Activated CD4-positive, alpha-beta memory T cell treated with anti-CD3 and anti-CD28 coated beads for 36 hours (primary cell): Measurements from ENCODE around the gene PIP5K1B. TPM values are rescaled to one million over a fixed set of nuclear protein-coding genes. Genes with fewer than 3 reads are reported as not detected.

Source experiments
- CTCF ChIA-PET: fragments of 350-600 bp; sonication (Branson Sonifier 250); formaldehyde crosslinking; loops from one replicate; lab custom pipeline; 2021; ENCODE audit warnings: antibody characterized with exemption, inconsistent platforms; lab: Charles Lee
- POLR2A ChIA-PET: fragments of 350-600 bp; sonication (Branson Sonifier 250); formaldehyde crosslinking; loops from one replicate; lab custom pipeline; 2021; ENCODE audit warnings: antibody characterized with exemption; lab: Charles Lee
- DNase-seq: peaks from one replicate; pipeline ENCODE4 v3.0.0-alpha.2; 2020
- H3K27ac Mint-ChIP-seq: one replicate; pipeline ENCODE4 v1.8.0; 2021; ENCODE audit warnings: mixed read lengths
- H3K27me3 Mint-ChIP-seq: one replicate; pipeline ENCODE4 v1.8.0; 2021; ENCODE audit warnings: mixed read lengths
- H3K36me3 Mint-ChIP-seq: one replicate; pipeline ENCODE4 v1.8.0; 2021; ENCODE audit warnings: mixed read lengths
- H3K4me1 Mint-ChIP-seq: one replicate; pipeline ENCODE4 v1.8.0; 2021; ENCODE audit warnings: low read depth, mixed read lengths
- H3K4me3 Mint-ChIP-seq: one replicate; pipeline ENCODE4 v1.8.0; 2021; ENCODE audit warnings: mild to moderate bottlenecking, mixed read lengths
- H3K9me3 Mint-ChIP-seq: one replicate; pipeline ENCODE4 v1.8.0; 2021; ENCODE audit warnings: mixed read lengths
- intact Hi-C: fragments of 100-400 bp; cut with micrococcal nuclease; formaldehyde crosslinking; loops from one replicate; pipeline ENCODE4 v1.15.1; 2023
- total RNA-seq, 2 experiments: library from RNA; stranded (reverse); gene quantifications; one replicate each; pipeline ENCODE4 v1.2.3, GENCODE V29; 2021

PIP5K1B gene
- total RNA-seq, 2 experiments from 2014 or later = 1.1 to 1.6 TPM

DNA sequence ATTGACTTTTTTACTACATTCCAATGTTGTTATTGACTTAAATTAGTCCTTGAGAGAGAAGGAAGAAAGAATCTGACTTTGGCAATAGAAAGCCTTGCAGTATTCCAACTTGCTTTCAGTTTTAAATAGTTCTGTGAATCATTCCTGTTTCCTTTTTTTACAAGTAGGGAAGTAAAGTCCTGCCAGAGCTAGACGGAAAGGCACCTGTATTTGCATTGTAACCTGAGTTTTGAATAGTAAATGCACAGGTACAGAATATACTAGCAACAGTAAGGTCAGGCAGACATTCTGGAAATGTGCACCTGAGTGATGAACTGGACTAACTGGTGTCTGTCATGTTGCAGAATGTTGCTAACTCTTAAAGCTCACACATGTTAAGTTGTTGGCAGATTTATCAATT lies 208.0 kb downstream of the PIP5K1B start:
- DNase-seq = no peak
- Mint-ChIP-seq H3K36me3 (no peaks in the 10 kb centered on the region), H3K27me3 (no peaks in the 10 kb centered on the region), H3K27ac (no peak overlapping the region), H3K9me3 (no peaks in the 10 kb centered on the region), H3K4me3 (no peak overlapping the region), H3K4me1 (peaks cover 5% of the 10 kb centered on the region)
- POLR2A ChIA-PET = no interaction called here
- intact Hi-C loops = no loop called here
- CTCF ChIA-PET = no interaction called here

DNA sequence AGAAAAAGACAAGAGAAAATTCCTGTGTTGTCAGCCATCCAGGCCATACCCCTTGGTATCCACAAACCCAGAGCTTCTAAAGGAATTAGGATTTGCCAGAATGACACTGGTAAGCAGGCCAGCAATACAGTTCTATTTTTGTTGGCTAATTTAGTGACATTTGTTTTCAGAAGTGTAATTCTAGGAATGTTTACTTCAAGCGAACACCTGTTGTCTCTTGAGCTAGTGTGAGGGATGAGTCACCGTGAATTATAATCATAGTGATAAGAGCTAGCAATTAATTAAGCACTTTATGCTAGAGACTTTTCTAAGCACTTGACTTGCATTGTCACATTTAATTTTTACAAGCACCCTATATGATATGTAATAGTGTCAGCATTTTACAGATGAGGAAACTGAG lies 209.7 kb downstream of the PIP5K1B start:
- CTCF ChIA-PET = no interaction called here

DNA sequence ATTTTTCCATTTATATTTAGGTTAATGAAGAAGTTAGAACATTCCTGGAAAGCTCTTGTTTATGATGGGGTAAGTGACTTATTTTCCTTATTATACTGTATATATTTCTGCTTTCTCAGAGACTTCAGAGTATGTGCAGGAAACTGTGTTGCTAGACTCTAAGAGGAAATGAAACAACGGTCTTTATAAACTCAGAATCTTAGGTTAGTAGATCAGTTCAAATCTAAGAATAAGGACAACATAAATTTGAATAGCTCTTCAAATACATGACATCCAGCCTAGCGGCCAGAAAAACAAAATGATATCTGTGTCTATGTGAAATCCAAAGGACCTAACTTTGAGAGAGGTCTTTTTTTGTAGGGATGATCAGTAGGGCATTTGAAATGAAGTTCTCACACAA lies 214.6 kb downstream of the PIP5K1B start:
- H3K9me3 Mint-ChIP-seq = no peaks in the 10 kb centered on the region
- intact Hi-C loops = no loop called here
- H3K4me3 Mint-ChIP-seq = no peak overlapping the region
- DNase-seq = no peak
- H3K36me3 Mint-ChIP-seq = no peaks in the 10 kb centered on the region
- H3K4me1 Mint-ChIP-seq = peaks cover 16% of the 10 kb centered on the region
- no peak overlapping the region for H3K27ac Mint-ChIP-seq
- peaks cover 3% of the 10 kb centered on the region for H3K27me3 Mint-ChIP-seq
- ChIA-PET CTCF (no interaction called here), POLR2A (no interaction called here)

More for the DNA sequence above, 209.7 kb downstream of the PIP5K1B start:
- POLR2A ChIA-PET = no interaction called here
- Mint-ChIP-seq H3K36me3 (no peaks in the 10 kb centered on the region), H3K4me1 (peaks cover 12% of the 10 kb centered on the region), H3K27me3 (no peaks in the 10 kb centered on the region), H3K4me3 (no peak overlapping the region), H3K9me3 (no peaks in the 10 kb centered on the region), H3K27ac (no peak overlapping the region)
- intact Hi-C loops = no loop called here
- no peak for DNase-seq

DNA sequence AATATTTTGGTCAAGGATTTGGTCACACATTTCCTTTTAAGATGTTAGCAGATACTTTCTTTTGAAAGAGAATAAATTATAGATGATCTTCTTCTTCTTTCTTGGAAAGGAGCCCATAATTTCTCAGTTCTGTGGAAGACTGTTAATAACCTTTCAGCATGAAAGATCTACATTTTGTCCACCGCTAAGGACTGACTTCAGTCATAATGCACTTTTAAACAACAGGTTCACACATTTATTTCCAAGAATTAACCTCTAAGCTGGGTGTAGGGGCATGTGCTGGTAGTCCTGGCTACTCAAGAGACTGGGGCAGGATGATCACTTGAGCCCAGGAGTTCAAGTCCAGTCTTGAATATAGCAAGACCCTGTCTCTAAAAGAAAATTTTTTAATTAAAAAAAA lies 215.9 kb downstream of the PIP5K1B start:
- DNase-seq = no peak
- ChIA-PET CTCF (interaction anchor here (1.2 kb wide), 1 partner anchor 26 kb away, joined by 5 read pairs; no protein-coding TSS in a partner anchor), POLR2A (no interaction called here)
- intact Hi-C loops = no loop called here
- Mint-ChIP-seq H3K9me3 (no peaks in the 10 kb centered on the region), H3K27ac (no peak overlapping the region), H3K27me3 (peaks cover 3% of the 10 kb centered on the region), H3K4me1 (peaks cover 16% of the 10 kb centered on the region), H3K36me3 (no peaks in the 10 kb centered on the region), H3K4me3 (no peak overlapping the region)

DNA sequence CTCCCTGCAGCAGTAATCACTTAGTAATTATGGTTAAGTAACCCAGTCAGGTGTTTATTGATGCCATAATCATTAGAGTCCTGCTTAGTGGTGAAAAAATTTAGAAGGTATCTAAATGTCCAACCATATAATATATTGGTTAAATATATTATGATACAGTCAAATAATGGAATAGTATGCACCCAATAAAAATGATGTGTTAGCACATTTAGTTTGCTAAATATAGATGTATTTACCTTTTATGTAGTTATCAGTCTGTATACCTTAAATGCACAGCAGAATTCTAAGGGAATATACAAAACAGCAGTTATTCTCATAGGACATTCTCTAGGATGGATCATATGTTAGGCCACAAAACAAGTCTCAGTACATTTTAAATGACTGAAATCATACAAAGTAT lies 218.4 kb downstream of the PIP5K1B start:
- no peaks in the 10 kb centered on the region for H3K36me3 Mint-ChIP-seq
- H3K4me1 Mint-ChIP-seq = peaks cover 9% of the 10 kb centered on the region
- POLR2A ChIA-PET = no interaction called here

DNA sequence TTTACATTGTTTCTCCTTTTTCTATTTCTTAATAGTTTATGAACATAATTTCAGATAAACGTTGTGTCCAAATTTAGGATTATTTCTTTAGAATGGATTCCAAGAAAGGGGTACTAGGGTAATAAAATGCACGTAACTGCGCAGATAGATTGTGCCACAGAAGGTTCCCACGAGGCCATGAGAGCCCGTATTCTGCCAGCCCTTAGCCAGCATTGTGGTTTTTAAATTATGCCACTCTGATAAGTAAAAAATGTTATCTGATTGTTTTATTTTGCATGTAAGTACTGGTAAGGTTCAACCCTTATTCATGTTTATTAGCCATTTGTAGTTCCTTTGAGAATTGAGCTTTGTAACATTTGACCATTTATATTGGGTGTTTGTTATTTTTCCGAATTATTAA lies 220.1 kb downstream of the PIP5K1B start:
- POLR2A ChIA-PET = no interaction called here
- H3K27ac Mint-ChIP-seq = no peak overlapping the region
- no peaks in the 10 kb centered on the region for H3K9me3 Mint-ChIP-seq
- peaks cover 2% of the 10 kb centered on the region for H3K4me1 Mint-ChIP-seq
- no peak for DNase-seq
- H3K27me3 Mint-ChIP-seq = peaks cover 16% of the 10 kb centered on the region
- H3K4me3 Mint-ChIP-seq = no peak overlapping the region
- CTCF ChIA-PET = no interaction called here
- no peaks in the 10 kb centered on the region for H3K36me3 Mint-ChIP-seq
- intact Hi-C loops = no loop called here

More for the DNA sequence above, 218.4 kb downstream of the PIP5K1B start:
- Mint-ChIP-seq H3K27me3 (peaks cover 10% of the 10 kb centered on the region), H3K9me3 (no peaks in the 10 kb centered on the region), H3K27ac (no peak overlapping the region), H3K4me3 (no peak overlapping the region)
- CTCF ChIA-PET = no interaction called here
- no peak for DNase-seq
- intact Hi-C loops = no loop called here

DNA sequence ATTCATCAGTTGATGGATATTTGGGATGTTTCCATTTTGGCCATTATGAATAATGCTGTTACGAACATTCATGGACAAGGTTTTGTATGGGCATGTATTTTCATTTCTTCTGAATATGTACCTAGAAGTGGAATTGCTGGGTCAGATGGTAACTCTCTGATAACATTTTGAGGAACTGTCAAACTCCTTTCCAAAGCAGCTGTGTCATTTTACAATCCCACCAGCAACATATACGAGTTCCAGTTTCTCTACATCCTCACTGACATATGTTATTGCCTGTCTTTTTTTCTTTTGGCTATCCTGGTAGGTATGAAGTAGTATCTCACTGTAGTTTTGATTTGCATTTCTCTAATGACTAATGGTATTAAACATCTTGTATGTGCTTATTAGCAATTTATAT lies 222.1 kb downstream of the PIP5K1B start:
- H3K4me1 Mint-ChIP-seq = peaks cover 12% of the 10 kb centered on the region
- H3K9me3 Mint-ChIP-seq = no peaks in the 10 kb centered on the region
- ChIA-PET POLR2A (no interaction called here), CTCF (no interaction called here)
- no peak overlapping the region for H3K4me3 Mint-ChIP-seq
- H3K27ac Mint-ChIP-seq = no peak overlapping the region
- peaks cover 20% of the 10 kb centered on the region for H3K27me3 Mint-ChIP-seq
- H3K36me3 Mint-ChIP-seq = no peaks in the 10 kb centered on the region
- no peak for DNase-seq
- intact Hi-C loops = no loop called here

DNA sequence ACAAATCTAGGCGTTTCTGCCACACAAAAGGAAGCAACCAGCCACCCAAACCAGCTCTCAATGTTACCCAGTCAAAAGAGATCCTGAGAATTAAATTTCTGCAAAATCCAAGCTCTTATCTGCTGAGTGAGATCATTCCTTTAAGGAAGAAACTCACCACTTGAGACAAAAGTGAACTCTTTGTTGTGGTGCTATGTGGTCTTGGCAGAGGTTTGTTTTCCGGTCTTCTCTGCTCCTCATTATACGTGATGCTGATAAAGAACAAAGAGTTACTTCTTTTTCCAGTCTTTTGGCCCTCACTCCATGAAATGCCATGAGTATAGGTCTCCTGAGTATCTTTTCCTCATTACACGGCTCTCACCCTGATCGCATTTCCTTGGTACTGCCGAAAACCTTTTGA lies 226.8 kb downstream of the PIP5K1B start:
- H3K9me3 Mint-ChIP-seq = no peaks in the 10 kb centered on the region
- intact Hi-C loops = loop anchor here (2.0 kb wide), 1 partner anchor 17 kb away; no protein-coding TSS in a partner anchor
- no peaks in the 10 kb centered on the region for H3K36me3 Mint-ChIP-seq
- DNase-seq = peak; percentile 13
- no peak overlapping the region for H3K27ac Mint-ChIP-seq
- no peak overlapping the region for H3K4me3 Mint-ChIP-seq
- ChIA-PET CTCF (interaction anchor here (1.2 to 1.9 kb wide), 2 partner anchors 17 to 68 kb away, joined by 3 to 6 read pairs; no protein-coding TSS in a partner anchor), POLR2A (interaction anchor here (1.0 kb wide), 1 partner anchor 16 kb away, joined by 3 read pairs; no protein-coding TSS in a partner anchor)
- peaks cover 28% of the 10 kb centered on the region for H3K27me3 Mint-ChIP-seq
- H3K4me1 Mint-ChIP-seq = peaks cover 21% of the 10 kb centered on the region

DNA sequence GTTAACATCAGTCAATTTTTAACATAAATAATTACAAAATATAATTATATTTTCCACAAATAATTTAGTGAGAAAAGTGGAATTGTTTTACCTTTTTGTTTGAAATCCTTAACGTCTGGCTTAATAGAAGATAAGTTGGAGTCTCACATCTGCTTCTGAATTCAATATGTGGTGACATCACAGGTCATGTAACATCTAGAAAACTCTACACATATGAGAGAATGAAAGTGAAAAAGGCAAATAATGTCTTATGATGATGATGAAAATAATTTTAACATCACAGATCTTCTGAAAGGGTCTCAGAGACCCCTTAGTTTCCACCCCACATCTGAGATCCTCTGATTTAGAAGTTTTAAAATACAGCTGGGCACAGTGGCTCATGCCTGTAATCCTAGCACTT lies 227.4 kb downstream of the PIP5K1B start:
- POLR2A ChIA-PET = no interaction called here
- no peak overlapping the region for H3K27ac Mint-ChIP-seq

DNA sequence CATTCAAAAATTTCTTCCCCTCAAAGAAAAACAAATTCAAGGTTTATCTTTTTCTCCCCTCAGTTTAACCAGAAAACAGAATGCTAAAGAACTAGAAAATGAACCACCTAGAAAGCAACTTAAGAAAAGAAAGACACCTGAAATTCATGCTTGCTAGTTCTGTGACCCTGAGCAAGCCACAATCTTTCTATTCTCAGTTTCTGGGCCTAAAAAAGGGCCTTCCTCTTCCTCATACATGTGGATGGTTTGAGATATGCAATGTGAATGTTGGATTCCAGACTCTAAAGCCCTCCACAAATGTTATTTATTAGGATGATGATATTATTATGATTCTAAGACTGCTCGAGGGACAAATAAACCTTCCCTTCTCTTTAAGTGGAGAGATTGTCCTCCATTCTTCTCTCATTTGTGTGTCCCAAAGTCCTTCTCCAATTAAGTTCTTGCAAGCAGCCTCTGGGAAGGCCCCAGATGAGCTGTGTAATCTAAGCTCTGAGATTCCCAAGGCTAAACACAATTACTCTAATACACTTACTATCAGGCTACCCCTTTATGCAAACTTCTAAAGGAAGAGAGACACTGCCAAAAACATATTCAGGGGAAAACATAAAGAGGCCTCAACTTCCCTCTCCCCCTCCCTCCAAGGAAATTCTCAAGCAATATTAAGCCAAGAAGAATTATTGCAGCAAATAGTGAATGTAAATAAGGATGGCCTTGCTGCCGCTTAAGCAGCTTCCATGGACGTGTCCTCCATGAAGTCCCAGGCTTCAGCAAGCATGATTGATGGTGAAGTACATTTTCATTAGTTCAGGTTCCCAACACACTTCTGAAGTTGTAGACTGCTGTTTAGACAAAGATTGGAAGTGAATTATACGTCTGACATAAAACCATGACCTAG lies 228.6 kb downstream of the PIP5K1B start:
- no peaks in the 10 kb centered on the region for H3K36me3 Mint-ChIP-seq
- intact Hi-C loops = loop anchor here (2.0 kb wide), 1 partner anchor 15 kb away; no protein-coding TSS in a partner anchor
- H3K9me3 Mint-ChIP-seq = no peaks in the 10 kb centered on the region
- H3K4me1 Mint-ChIP-seq = peaks cover 21% of the 10 kb centered on the region
- peaks cover 38% of the 10 kb centered on the region for H3K27me3 Mint-ChIP-seq
- H3K4me3 Mint-ChIP-seq = no peak overlapping the region
- DNase-seq = no peak
- CTCF ChIA-PET = no interaction called here
- POLR2A ChIA-PET = no interaction called here
- no peak overlapping the region for H3K27ac Mint-ChIP-seq

More for the DNA sequence above, 227.4 kb downstream of the PIP5K1B start:
- CTCF ChIA-PET = interaction anchor here (1.2 kb wide), 1 partner anchor 16 kb away, joined by 3 read pairs; no protein-coding TSS in a partner anchor
- Mint-ChIP-seq H3K4me3 (no peak overlapping the region), H3K4me1 (peaks cover 21% of the 10 kb centered on the region), H3K36me3 (no peaks in the 10 kb centered on the region), H3K9me3 (no peaks in the 10 kb centered on the region), H3K27me3 (peaks cover 34% of the 10 kb centered on the region)
- no peak for DNase-seq
- intact Hi-C loops = loop anchor here (2.0 kb wide), 1 partner anchor 16 kb away; no protein-coding TSS in a partner anchor

DNA sequence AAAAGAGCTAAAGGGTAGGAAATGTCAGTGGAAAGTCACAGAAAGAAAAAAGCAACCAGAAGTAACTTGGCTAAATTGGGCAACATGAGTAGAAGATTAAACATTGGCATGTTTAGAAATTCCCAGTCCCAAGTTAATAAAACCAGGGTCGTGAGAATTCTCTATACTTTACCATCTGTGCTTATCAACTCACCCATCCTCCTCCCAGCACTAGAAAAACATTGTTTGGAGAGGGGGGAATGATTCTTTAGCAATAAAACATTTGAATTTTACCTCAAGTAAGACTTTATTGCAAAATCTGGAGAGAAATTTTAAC lies 229.2 kb downstream of the PIP5K1B start:
- H3K36me3 Mint-ChIP-seq = no peaks in the 10 kb centered on the region
- CTCF ChIA-PET = no interaction called here

DNA sequence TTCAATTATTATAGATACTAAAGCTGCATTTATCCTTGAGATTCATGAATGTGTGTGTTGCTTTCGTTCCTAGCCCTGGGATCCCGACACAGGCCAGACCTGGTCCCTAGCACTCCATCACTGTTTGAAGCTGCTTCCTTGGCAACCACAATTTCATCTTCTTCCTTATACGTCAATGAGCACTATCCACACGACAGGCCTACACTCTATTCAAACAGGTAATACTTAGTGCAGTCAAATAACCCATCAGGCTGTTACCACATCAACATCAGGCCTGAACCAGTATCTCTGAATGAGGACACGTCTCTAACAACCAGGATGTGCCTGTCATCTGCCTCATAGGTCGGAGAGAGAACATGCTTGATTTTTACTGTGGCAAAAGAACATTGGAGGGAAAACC lies 235.5 kb downstream of the PIP5K1B start:
- Mint-ChIP-seq H3K4me1 (no peaks in the 10 kb centered on the region), H3K36me3 (no peaks in the 10 kb centered on the region), H3K9me3 (no peaks in the 10 kb centered on the region), H3K27me3 (peaks cover 22% of the 10 kb centered on the region), H3K27ac (no peak overlapping the region), H3K4me3 (no peak overlapping the region)
- POLR2A ChIA-PET = no interaction called here
- CTCF ChIA-PET = no interaction called here
- intact Hi-C loops = no loop called here
- no peak for DNase-seq

More for the DNA sequence above, 229.2 kb downstream of the PIP5K1B start:
- no peak for DNase-seq
- H3K4me1 Mint-ChIP-seq = peaks cover 21% of the 10 kb centered on the region
- no peak overlapping the region for H3K27ac Mint-ChIP-seq
- POLR2A ChIA-PET = no interaction called here
- intact Hi-C loops = no loop called here
- H3K27me3 Mint-ChIP-seq = peaks cover 38% of the 10 kb centered on the region
- no peaks in the 10 kb centered on the region for H3K9me3 Mint-ChIP-seq
- no peak overlapping the region for H3K4me3 Mint-ChIP-seq
